GM23338 (cell line): ENCODE results near the gene DYNC2LI1. TPM values are rescaled to one million over a fixed set of nuclear protein-coding genes. Genes with fewer than 3 reads are reported as not detected.

Source experiments
- ATAC-seq: fragments of 200-7000 bp; cut with Tn5 transposase; 3 replicates; pipeline ENCODE4 v1.9.1; 2020
- DNase-seq: peaks from one replicate; pipeline ENCODE4 v3.0.0-alpha.2; 2015; ENCODE audit warnings: low spot score
- H2AFZ ChIP-seq: fragments of 200-600 bp; sonication (generic); 2 replicates; pipeline ENCODE4 v1.8.0; 2016; ENCODE audit warnings: antibody characterized with exemption, mild to moderate bottlenecking, moderate library complexity
- H3F3A ChIP-seq: fragments of 200-600 bp; sonication (generic); replicated peaks from 2 replicates; pipeline ENCODE4 v1.8.0; 2017; ENCODE audit warnings: antibody characterized with exemption, mixed run types, low read depth
- H3K27ac ChIP-seq: fragments of 200-600 bp; sonication (generic); 2 replicates; pipeline ENCODE4 v1.6.1; 2016; ENCODE audit warnings: low read depth
- H3K27me3 ChIP-seq: fragments of 200-600 bp; sonication (generic); 2 replicates; pipeline ENCODE4 v1.8.0; 2016; ENCODE audit warnings: mild to moderate bottlenecking, mixed run types, moderate library complexity; ENCODE audit not compliant: insufficient read depth
- H3K36me3 ChIP-seq: fragments of 200-600 bp; sonication (generic); 2 replicates; pipeline ENCODE4 v1.8.0; 2016; ENCODE audit warnings: mild to moderate bottlenecking; ENCODE audit not compliant: insufficient read depth
- H3K4me1 ChIP-seq: fragments of 200-600 bp; sonication (generic); 2 replicates; pipeline ENCODE4 v1.8.0; 2016; ENCODE audit warnings: mild to moderate bottlenecking, moderate library complexity; ENCODE audit not compliant: insufficient read depth
- H3K4me2 ChIP-seq: fragments of 200-600 bp; sonication (generic); 2 replicates; pipeline ENCODE4 v1.7.1; 2017; ENCODE audit warnings: mixed run types
- H3K4me3 ChIP-seq: fragments of 200-600 bp; sonication (generic); 2 replicates; pipeline ENCODE4 v1.6.1; 2016; ENCODE audit warnings: mixed run types
- H3K79me2 ChIP-seq: fragments of 200-600 bp; sonication (generic); replicated peaks from 2 replicates; pipeline ENCODE4 v1.8.0; 2017; ENCODE audit warnings: mild to moderate bottlenecking; ENCODE audit not compliant: insufficient read depth
- H3K9me2 ChIP-seq: fragments of 200-600 bp; sonication (generic); 2 replicates; pipeline ENCODE4 v1.8.0; 2017; ENCODE audit not compliant: insufficient read depth
- H4K20me1 ChIP-seq: fragments of 200-600 bp; sonication (generic); replicated peaks from 2 replicates; pipeline ENCODE4 v1.8.0; 2017; ENCODE audit warnings: mild to moderate bottlenecking; ENCODE audit not compliant: insufficient read depth
- H3K27ac Mint-ChIP-seq: 2 replicates; pipeline ENCODE4 v1.8.0; 2020; ENCODE audit warnings: inconsistent platforms, mild to moderate bottlenecking, moderate library complexity, mixed read lengths
- H3K27me3 Mint-ChIP-seq: 3 replicates; pipeline ENCODE4 v1.8.0; 2022; ENCODE audit warnings: low read depth, mild to moderate bottlenecking, moderate library complexity, mixed read lengths, inconsistent platforms; ENCODE audit not compliant: insufficient read depth, poor library complexity
- H3K36me3 Mint-ChIP-seq: 3 replicates; pipeline ENCODE4 v1.8.0; 2021; ENCODE audit warnings: low read depth, mild to moderate bottlenecking, inconsistent platforms, moderate library complexity, mixed read lengths
- H3K4me1 Mint-ChIP-seq: 3 replicates; pipeline ENCODE4 v1.8.0; 2020; ENCODE audit warnings: mild to moderate bottlenecking, inconsistent platforms, mixed read lengths
- H3K4me3 Mint-ChIP-seq: 3 replicates; pipeline ENCODE4 v1.8.0; 2021; ENCODE audit warnings: moderate library complexity, mild to moderate bottlenecking, inconsistent platforms, mixed read lengths
- H3K9me3 Mint-ChIP-seq: 3 replicates; pipeline ENCODE4 v1.8.0; 2020; ENCODE audit warnings: moderate library complexity, mild to moderate bottlenecking, inconsistent platforms, mixed read lengths
- CREB1 ChIP-seq: fragments of 250-450 bp; sonication (Bioruptor Pico); IDR thresholded peaks from 2 replicates; pipeline ENCODE4 v1.5.0; 2020; ENCODE audit warnings: low read depth, mild to moderate bottlenecking, moderate library complexity
- ETS1 ChIP-seq: IDR thresholded peaks from 2 replicates; pipeline ENCODE4 v1.6.1; 2016; ENCODE audit warnings: antibody characterized with exemption
- EZH2 ChIP-seq: fragments of 200-600 bp; sonication (generic); IDR thresholded peaks from one replicate; pipeline ENCODE4 v1.8.0; 2017; ENCODE audit warnings: antibody characterized with exemption, mild to moderate bottlenecking, low read depth; ENCODE audit not compliant: unreplicated experiment
- JUNB ChIP-seq: IDR thresholded peaks from one replicate; pipeline ENCODE4 v1.6.1; 2016; ENCODE audit warnings: antibody characterized with exemption; ENCODE audit not compliant: unreplicated experiment
- POLR2AphosphoS5 ChIP-seq: IDR thresholded peaks from 2 replicates; pipeline ENCODE4 v1.6.1; 2016; ENCODE audit warnings: antibody characterized with exemption, low read depth
- ZNF331 ChIP-seq: fragments of 250-450 bp; sonication (Bioruptor Pico); IDR thresholded peaks from 2 replicates; pipeline ENCODE4 v1.5.0; 2020; ENCODE audit warnings: low read depth, mild to moderate bottlenecking, moderate library complexity
- ZNF462 ChIP-seq: fragments of 250-450 bp; sonication (Bioruptor Pico); IDR thresholded peaks from 2 replicates; pipeline ENCODE4 v1.5.0; 2020; ENCODE audit warnings: mild to moderate bottlenecking, moderate library complexity
- polyA plus RNA-seq: library from polyadenylated mRNA; unstranded; fragments of >200 nt; fragmentation: Nextera tagmentation; extraction: Ambion mirVana; gene quantifications from 2 replicates; pipeline ENCODE4 v1.2.1, GENCODE V29; 2016
- total RNA-seq: library from RNA; depleted of rRNA; stranded (reverse); fragments of >200 nt; shearing (Covaris generic); gene quantifications from 2 replicates; pipeline ENCODE4 v1.2.3, GENCODE V29; 2014
- TF ChIP-seq, protein P1 (sequence below): IDR thresholded peaks from one replicate; pipeline ENCODE4 v1.6.1; 2018; ENCODE audit warnings: antibody characterized with exemption; ENCODE audit not compliant: unreplicated experiment

DYNC2LI1 gene
- total and polyA plus RNA-seq, 2 experiments from 2014 or later = 8.4 to 11.5 TPM

DNA sequence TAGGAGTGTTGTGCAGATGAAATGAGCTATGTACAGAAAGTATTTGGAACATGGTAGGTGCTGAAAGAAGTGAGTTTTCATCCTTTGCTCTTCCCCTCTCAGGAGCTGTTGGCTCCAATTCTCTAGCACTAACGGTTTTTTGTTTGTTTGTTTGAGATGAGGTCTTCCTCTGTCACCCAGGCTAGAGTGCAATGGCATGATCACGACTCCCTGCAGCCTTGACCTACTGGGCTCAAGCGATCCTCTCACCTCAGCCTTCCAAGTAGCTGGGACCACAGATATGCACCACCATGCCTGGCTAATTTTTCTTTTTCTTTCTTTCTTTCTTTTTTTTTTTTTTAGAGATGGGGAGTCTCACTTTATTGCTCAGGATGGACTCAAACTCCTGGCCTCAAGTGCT lies 52.0 kb downstream of the DYNC2LI1 start (continued):
- TF ChIP-seq POLR2AphosphoS5 (no peak), ZNF331 (CRISPR knock-in tag) (no peak), CREB1 (no peak), ETS1 (no peak)
- TF ChIP-seq, protein P1, sequence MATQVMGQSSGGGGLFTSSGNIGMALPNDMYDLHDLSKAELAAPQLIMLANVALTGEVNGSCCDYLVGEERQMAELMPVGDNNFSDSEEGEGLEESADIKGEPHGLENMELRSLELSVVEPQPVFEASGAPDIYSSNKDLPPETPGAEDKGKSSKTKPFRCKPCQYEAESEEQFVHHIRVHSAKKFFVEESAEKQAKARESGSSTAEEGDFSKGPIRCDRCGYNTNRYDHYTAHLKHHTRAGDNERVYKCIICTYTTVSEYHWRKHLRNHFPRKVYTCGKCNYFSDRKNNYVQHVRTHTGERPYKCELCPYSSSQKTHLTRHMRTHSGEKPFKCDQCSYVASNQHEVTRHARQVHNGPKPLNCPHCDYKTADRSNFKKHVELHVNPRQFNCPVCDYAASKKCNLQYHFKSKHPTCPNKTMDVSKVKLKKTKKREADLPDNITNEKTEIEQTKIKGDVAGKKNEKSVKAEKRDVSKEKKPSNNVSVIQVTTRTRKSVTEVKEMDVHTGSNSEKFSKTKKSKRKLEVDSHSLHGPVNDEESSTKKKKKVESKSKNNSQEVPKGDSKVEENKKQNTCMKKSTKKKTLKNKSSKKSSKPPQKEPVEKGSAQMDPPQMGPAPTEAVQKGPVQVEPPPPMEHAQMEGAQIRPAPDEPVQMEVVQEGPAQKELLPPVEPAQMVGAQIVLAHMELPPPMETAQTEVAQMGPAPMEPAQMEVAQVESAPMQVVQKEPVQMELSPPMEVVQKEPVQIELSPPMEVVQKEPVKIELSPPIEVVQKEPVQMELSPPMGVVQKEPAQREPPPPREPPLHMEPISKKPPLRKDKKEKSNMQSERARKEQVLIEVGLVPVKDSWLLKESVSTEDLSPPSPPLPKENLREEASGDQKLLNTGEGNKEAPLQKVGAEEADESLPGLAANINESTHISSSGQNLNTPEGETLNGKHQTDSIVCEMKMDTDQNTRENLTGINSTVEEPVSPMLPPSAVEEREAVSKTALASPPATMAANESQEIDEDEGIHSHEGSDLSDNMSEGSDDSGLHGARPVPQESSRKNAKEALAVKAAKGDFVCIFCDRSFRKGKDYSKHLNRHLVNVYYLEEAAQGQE = no peak

GRCh38 chr2:43826305-43827250 lies 52.7 kb downstream of the DYNC2LI1 start:
- no peak overlapping the region for H3K27ac Mint-ChIP-seq
- Histone ChIP-seq H3K27ac (no peak overlapping the region), H3K4me1 (no peaks in the 10 kb centered on the region), H3K4me3 (no peak overlapping the region), H3K79me2 (no peaks in the 10 kb centered on the region), H4K20me1 (no peaks in the 10 kb centered on the region), H3F3A (no peaks in the 10 kb centered on the region), H3K9me2 (no peaks in the 10 kb centered on the region), H2AFZ (peak overlapping the region; percentile 47; the same call in 1 of the 2 replicates), H3K36me3 (no peaks in the 10 kb centered on the region), H3K27me3 (peaks cover 18% of the 10 kb centered on the region), H3K4me2 (no peak overlapping the region)
- no peak for DNase-seq
- no peaks in the 10 kb centered on the region for H3K9me3 Mint-ChIP-seq
- H3K27me3 Mint-ChIP-seq = peaks cover 9% of the 10 kb centered on the region
- H3K4me1 Mint-ChIP-seq = peaks cover 7% of the 10 kb centered on the region
- no peaks in the 10 kb centered on the region for H3K36me3 Mint-ChIP-seq
- H3K4me3 Mint-ChIP-seq = no peak overlapping the region
- no peak for ATAC-seq
- TF ChIP-seq ZNF331 (CRISPR knock-in tag) = no peak
- no peak for TF ChIP-seq JUNB
- TF ChIP-seq CREB1 = no peak
- TF ChIP-seq, protein P1 = no peak
- no peak for TF ChIP-seq ZNF462
- TF ChIP-seq POLR2AphosphoS5 = no peak
- no peak for TF ChIP-seq EZH2
